Activated CD8-positive, alpha-beta memory T cell treated with anti-CD3 and anti-CD28 coated beads, Interleukin-2, amount 50 U/mL, for 24 hours (primary cell): Measurements from ENCODE around the gene COL4A2.

Source experiments
- DNase-seq: peaks from one replicate; pipeline ENCODE4 v3.0.0-alpha.2; 2020; ENCODE audit errors: extremely low read depth

COL4A2 gene

DNA sequence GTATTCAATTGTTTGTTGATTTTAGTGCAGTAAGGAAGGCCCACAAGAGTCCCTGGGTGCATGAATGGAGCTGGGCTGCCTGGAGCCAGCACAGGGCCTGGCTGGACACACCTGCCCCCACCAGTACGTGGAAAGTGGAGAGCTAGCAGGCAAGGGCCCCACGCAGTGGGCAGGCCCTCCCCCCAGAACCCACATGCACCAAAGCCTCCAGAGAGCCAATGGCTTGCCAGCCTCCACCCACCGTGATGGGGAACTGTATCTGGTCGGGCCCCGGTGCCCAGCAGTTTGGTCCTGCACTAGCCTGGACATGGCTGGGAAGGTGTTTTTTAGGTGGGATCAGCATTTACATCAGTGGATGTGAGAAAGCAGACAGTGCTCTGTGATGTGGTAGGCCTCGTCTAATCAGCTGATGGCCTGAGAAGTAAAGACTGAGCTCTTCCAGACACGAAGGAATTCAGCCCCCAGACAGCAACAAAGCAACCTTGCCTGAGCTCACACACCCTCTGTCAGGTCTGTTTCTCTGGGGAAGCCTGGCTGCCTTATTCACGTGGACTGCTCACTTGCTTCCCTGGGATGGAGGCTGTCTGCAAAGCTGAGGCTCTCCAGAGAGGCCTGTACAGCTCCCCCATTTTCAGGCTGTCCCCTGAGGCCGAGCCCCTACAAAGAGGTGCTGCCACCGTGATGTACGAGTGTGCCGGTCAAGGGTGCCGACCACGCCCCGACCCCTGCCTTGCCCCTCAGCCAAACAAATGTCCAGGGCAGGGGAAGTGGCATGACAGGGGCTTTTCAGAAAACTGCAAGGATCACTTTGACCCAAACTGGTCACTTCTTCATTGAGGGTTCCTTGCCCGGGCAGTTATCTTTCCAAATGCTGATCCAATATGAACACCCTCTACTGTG, 226.9 kb downstream of the COL4A2 start:
- no peak for DNase-seq

DNA sequence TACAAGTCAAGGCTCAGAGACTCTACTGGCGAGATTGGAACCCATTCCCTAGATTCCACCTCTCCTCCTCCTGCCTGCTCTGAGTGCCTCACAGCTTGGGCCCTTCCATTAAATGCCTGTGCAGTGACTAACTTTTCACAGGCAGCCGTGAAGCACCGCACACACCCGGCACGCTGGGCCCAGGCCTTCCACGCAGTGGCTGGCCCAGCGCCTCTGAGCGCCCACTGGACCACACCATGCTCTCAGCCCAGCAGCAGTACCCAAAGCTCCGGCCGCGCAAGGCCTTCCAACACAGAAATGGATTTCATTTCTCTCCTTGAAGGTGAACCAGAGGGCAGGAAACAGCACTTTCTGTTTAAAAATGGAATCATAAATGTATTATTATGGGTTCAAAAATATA, 228.4 kb downstream of the COL4A2 start:
- no peak for DNase-seq

DNA sequence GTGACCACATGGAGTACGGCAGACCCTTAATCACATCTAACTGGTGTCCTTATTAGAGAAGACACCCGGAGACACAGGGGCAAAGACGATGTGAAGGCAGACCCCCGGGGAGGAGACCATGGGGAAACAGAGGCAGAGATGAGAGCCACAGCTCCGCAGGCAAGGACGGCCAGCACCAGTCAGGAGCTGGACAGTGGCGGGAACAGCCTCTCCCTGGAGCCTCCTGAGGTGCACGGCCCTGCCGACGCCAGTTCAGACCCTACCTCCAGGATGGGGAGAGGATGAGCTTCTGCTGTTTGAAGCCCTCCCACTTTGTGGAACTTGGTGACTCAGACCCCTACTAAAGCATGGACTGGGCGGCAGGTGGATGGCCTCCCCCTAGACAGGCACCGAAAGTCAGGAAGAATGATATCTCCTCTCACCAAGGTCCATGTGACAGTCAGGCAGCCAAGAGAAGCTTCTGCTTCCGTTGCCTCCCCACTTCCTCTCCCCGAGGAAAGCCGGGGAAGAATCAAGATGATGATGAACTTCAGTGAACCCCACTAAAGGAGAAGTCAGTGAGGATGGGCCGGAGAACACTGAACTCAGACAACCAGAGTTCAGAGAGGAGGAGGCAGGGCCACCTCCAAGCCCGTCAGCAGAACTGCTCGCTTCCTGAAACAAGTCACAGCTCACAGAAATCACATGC, 229.1 kb downstream of the COL4A2 start:
- DNase-seq, result no peak

DNA sequence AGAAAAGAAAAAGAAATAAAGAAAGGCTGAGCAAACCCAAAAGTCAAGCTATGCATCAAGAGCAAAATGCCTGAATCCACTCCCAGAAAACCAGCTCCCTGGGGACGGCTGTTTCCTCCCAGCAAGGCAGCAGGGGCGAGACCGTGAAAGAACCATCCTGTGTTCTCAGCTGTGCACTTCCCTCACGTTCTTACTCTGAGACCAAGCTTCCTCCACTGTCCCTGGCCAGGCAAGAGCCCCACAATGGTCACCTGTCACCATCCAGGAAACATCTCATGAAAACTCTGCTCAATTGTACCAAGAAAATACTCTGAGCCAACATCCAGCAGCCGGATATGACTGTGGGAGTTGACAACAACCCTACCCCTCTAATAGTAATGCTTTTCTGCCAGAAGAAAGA, 231.5 kb downstream of the COL4A2 start:
- DNase-seq, result no peak

DNA sequence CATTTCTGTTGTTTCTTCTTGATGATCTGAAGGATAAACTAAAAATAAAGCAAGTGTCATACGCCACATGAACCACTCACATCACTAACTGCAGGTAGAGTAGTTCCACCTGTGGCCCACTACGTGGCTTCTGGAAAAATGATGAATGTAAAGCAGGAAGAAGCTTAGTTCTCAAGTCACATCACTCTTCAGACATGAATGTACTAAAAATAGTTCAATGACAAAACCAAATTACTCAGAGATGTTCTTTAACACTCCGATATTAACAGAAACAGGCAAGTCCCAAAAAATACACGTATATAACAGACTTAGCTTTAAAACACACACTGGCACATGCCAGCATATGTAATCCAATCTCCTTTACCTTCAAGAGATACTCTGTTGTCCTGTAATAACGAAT, 232.8 kb downstream of the COL4A2 start:
- no peak for DNase-seq

DNA sequence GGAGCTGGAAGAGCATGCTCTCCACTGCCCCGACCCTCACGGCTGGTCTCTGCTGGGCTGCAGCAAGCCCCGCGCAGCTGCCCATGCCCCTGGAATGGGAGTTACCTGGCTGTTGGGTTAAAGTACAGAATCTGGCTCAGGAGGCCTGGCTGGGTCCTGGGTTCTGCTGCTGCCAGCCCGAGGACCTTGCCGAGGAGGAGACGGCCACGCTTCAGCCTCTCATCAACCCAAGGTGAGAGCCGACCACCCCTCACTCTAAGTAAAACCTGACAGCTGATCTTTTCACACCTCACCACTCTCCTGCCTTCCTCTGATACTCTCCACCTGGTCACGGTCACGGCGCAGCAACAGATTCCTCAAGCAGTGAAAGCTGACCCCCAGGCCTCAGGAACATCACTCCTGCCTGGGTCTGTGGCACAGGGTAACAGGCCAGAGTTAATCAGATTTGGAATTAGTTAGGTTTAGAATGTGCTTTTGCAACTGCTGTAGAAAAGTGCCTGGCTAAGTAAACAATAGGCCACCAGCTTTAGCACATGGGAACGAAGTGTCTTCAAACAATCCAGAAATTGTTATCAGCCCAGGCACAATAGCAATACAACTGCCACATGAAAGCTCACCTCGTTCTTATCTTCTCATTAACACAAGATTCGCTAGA, 233.9 kb downstream of the COL4A2 start:
- no peak for DNase-seq

DNA sequence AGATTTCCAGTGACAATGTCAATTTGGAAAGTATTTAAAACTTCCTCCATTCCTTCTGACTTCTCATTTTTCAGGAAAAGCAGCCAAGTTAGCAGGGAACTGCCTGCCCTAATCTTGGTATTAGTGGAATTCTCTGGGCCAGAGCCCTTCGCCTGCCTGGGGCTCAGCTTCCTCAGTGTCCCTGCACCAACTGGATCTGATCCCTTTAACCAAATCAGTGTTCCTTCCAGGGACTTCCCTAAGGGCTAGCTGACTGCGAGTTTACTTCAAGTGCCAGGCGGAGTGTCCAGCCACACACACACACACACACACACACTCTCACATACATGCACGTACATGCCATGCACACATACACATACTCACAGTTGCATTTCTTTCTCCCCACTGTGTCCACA, 234.4 kb downstream of the COL4A2 start:
- no peak for DNase-seq

DNA sequence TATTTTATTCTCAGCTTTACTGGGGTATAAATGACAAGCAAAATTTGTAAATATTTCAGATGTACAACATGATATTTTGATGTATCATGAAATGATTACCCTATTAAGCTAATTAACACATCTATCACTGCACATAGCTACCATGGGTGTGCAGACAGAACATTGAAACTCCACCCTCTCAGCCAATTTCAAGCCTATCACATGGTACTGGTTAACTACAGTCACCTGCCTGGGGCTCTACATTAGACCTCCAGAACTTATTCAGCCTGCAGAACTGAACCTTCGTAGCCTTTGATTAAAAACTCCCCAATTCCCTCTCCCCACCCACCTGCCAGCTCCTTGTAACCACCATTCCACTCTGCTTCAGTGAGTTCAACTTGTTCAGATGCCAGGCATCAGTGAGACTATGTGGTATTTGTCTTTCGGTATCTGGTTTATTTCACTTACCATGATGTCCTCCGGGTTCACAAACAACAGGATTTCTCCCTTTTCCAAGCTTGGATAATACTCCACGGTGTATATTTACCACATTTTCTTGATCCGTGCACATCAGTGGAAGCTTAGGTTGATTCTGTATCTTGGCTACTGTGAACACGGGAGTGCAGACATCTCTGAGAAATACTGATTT, 235.2 kb downstream of the COL4A2 start:
- DNase-seq, result no peak

DNA sequence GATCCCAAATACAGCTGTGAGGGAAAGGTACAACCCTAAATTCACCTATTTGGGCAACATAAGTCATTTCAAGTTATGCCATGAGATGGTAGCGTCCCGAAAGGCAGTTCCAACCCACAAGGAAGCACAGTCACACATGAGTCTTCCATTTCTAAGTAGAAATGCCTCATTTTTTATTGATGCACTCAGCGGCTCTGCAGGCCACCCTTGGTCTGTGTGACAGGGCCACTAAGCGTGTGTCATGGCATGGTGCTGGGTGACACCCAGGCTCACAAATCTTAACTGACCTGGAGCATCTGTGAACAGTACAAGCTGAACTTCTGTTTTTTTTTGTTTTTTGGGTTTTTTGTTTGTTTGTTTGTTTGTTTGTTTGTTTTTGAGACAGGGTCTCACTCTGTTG, 239.3 kb downstream of the COL4A2 start:
- no peak for DNase-seq

DNA sequence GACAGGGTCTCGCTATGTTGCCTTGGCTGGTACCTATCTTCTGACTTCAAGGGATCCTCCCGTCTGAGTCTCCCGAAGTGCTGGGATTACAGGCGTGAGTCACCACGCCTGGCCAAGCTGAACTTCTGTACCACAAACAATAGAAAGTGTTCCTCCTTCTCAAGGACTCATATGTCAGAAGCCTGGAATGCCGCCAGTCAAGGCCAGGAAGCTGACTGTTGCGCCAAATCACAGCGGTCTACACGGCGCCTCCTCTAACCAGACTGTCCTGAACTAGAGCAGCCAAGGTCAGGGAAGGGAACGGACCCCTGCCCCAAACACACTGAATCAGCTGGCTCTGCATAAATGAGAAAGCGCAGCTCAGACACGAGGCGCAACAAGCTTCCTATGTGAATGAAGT, 239.8 kb downstream of the COL4A2 start:
- DNase-seq, result no peak

DNA sequence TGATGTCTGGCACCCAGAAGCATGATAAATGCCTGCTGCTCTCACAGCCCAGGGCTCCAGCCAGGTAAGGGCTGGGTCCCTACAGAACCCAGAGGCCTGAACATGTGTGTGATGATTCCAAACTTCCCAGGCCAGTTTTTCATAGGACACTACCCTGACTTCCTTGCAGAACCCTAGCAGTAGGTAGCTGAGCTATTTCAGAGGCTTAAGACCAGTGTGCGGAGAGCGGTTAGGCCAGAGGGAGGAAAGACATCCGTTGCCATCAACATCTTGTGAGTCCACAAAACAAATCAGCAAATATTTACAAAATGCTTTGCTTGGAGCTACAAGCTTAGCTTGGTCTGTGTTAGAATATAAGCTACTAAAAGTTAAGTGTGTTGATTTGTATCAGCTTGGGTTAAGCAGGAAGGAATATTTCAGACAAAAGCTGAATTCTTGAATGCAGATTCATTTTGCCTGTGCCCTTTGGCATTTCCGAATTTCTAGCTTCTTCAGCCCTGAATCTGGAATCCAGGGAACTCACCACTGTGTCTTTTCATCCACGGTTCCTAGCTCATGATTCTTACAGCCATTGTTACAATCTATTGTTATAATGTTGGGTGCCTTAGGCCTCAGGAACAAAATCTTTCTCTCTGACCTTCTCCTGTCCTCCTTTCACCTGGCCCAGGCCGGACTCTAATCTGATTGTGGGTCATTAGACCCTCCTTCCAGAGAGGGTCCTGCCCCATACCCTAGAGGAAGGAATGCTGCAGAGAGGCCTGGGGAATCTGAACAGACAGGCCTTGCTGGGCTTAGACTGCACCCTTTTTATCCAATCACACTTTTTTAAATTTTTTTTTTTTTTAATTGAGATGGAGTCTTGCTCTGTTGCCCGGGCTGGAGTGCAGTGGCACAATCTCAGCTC, 242.1 kb downstream of the COL4A2 start:
- DNase-seq, result no peak

DNA sequence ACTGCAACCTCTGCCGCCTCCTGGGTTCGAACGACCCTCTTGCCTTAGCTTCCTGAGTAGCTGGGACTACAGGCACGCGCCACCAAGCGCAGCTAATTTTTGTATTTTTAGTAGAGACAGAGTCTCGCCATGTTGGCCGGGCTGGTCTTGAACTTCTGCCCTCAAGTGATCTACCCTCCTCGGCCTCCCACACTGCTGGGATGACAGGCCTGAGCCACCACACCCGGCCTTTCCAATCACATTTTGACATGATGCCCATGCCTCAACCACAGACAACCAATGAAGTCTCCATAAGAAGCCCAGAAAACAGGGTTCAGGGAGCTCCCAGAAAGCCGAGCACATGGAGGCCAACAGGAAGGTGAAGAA, 242.7 kb downstream of the COL4A2 start:
- DNase-seq, result no peak

DNA sequence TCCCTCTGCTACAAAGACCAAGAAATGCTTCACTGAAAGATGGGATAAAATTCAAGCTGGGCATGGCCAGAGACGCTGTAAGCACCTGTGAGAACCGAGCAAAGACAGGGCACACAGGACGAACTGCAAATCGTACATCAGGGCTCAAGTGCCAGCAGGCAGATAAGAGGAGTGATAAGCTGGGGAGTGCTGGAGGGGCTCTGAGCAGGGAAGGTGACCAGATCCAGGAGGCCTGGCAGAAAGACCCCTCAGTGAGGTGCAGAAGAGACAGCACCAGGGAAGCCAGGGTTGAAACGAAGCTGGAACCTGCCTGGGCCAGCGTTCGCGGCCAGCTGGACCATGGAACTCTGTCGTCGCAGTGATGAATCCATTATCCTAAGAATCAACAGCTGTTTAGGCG, 244.2 kb downstream of the COL4A2 start:
- DNase-seq, result no peak

DNA sequence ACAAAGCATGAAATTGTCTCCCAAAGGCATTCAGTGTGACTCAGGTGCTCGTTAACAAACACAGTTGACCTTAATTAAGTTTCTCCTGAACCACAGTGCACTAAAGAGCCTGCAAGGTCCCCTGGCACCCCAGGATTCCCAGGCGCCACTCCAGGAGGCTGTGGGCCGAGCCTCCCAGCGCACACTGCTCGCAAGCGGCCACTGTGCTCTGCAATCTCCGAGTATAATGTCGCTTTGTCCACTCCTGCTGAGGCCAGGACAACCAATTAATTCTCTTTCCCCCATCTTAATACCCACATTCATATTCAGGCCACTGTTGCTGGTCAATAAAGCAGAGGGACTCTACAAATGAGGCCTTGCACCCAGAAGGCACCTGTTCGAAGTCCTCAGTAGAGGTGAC, 245.7 kb downstream of the COL4A2 start:
- no peak for DNase-seq

DNA sequence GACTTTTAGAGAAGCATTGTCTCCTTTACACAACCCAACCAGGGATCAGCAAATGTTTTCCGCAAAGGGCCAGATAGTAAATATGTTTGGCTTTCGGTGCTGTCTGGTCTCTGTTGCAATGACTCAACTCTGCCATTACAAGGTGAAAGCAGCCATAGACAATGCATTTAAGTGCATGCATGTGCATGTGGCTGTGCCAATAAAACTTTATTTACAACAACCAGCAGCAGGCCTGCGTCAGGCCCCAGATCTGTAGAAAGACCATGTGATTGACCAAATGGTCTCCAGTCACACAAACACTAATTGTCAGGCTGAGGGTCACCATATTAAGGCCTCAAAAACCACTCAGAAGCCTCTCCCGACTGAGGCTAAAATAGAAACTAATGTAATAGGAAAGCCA, 246.3 kb downstream of the COL4A2 start:
- DNase-seq, result no peak

DNA sequence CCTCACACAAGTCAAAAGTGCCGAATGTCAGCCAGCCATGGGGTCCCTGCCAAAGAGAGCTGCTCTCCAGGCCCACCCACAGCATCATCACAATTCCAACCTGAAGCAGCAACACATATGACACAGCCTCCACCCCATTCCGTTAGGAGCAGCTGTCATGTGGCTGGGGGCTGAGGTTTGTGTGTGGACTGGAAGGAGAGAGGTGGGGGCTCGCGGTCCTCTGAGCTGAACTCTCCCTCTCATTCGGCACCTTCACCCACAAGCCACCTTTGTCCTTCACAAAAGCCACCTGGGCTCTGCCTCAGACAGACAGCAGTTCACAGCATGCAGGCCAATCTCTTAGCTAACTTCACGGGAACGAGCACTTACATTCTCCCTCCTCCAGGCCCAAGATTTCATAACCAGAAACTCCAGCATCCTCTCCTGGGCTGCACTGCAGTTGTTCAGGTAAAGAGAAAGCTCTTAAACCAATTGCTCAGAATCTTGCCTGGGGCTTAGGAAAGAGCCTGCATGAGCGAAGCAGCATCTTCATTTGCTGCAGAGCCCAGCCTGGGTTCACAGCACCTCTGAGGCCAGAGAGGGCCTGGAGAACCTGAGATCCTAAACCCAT, 247.2 kb downstream of the COL4A2 start:
- no peak for DNase-seq

DNA sequence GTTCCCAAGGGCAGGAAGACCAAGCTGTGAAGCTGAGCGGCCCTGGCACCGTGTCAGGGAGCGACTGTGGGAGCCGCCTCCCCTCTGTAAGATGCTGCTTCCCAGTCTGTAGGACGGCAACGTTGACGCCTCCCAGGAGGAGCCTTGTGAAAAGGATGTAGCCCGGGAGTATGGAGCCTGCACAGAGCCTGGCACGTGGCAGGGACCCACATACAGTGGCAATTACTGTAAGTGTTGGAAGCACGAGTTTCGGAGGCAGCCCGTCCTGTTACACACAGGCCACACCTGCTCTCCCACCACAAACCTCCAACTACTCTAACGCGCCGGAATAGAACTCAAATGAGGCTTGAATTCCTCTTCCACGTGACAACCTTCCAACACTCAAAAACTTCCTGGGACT, 247.9 kb downstream of the COL4A2 start:
- DNase-seq, result no peak

DNA sequence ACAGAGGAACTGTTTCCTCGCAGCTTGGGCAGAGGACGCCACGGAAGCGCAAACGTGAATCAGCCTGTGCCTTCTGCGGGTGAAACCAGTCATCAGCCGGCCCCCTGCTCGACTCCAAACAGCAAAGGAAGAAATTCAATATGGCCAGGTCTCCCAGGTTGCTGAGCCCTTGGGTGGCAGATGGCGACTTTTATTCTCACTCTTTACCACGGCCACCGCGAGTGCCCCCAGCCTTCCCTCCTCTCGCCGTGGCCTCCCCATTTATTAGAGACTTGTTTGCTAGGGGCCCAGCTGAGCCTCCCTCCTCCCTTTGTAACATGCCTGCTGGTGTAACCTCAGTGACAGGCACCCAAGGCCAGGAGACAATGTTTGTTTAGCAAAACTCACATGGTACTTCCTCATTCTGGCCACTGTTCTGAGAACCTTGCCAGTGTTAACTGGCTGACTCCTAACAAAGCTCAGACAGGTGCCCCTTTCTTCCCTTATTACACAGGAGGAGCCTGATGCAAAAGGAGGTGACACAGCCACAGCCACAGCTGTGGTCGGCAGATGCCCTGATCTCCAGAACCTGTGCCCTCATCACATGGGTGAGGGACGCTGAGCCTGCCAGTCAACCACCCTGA, 248.6 kb downstream of the COL4A2 start:
- DNase-seq, result no peak

DNA sequence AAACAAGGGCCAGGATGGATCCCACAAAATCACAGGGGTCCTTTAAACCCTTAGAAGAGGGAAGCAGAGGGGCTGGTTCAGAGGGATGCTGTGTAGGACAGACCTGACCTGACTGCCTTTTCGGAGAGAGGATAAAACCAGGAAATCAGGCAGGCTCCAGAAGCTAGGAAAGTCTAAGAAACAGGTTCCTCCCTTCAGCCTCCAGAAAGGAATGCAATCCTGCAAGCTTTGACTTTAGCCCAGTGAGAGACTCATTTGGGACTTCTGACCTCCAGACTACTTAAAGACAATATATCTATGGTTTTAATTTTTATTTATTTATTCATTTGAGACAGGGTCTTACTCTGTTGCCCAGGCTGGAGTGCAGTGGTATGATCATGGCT, 249.1 kb downstream of the COL4A2 start:
- no peak for DNase-seq

DNA sequence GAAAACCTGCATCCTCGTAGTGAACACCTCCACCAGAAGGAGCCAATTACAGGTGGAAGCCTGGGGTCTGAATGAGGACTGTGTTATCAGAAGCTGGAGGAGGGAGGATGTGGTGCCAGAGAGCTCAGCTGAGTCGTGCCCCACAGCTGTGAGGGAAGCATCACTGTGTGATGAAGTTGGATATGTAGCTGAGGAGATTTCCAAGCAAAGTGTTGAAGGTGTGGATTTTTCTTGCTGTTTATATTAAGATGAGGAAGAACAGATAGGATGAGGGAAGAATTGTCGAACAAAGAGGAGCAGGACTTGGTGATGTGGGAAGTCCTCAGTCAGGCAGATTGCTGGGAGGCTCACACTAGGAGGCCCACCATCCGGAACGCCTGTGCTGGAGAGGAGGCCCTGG, 250.0 kb downstream of the COL4A2 start:
- no peak for DNase-seq
